NT2/D1 (cell line): ENCODE measurements around the gene PRKN.

Source experiments
- DNase-seq: peaks from one replicate; pipeline ENCODE4 v3.0.0-alpha.2; 2011; ENCODE audit warnings: low read depth, low spot score
- H3K27me3 ChIP-seq: 2 replicates; pipeline ENCODE4 v1.6.0; 2011; ENCODE audit warnings: mild to moderate bottlenecking; ENCODE audit not compliant: insufficient read length, insufficient read depth
- H3K36me3 ChIP-seq: 2 replicates; pipeline ENCODE4 v1.6.1; 2011; ENCODE audit warnings: mild to moderate bottlenecking, low read length, mixed read lengths; ENCODE audit not compliant: insufficient read depth, insufficient read length
- H3K4me1 ChIP-seq: 2 replicates; pipeline ENCODE4 v1.5.1; 2011; ENCODE audit not compliant: insufficient read depth, insufficient read length
- H3K4me3 ChIP-seq: 2 replicates; pipeline ENCODE4 v1.5.1; 2011; ENCODE audit warnings: low read depth; ENCODE audit not compliant: insufficient read length
- H3K9ac ChIP-seq: 2 replicates; pipeline ENCODE4 v1.6.0; 2011; ENCODE audit warnings: low read depth; ENCODE audit not compliant: insufficient read length
- H3K9me3 ChIP-seq: 2 replicates; pipeline ENCODE4 v1.5.1; 2011; ENCODE audit warnings: mild to moderate bottlenecking, low read length; ENCODE audit not compliant: insufficient read depth
- SUZ12 ChIP-seq: IDR thresholded peaks from 2 replicates; pipeline ENCODE4 v1.6.1; 2011; ENCODE audit not compliant: insufficient read length, insufficient read depth; ENCODE audit errors: extremely low read depth
- YY1 ChIP-seq: IDR thresholded peaks from 2 replicates; pipeline ENCODE4 v1.6.1; 2011; ENCODE audit not compliant: insufficient read length, insufficient read depth
- ZNF274 ChIP-seq: IDR thresholded peaks from 2 replicates; pipeline ENCODE4 v1.6.1; 2011; ENCODE audit warnings: mild to moderate bottlenecking, low read depth, low read length

The PRKN gene

GRCh38 chr6:161817881-161818280 is 909.7 kb downstream of the PRKN start:
- Histone ChIP-seq H3K9me3 (no peaks in the 10 kb centered on the region), H3K9ac (no peak overlapping the region), H3K27me3 (no peaks in the 10 kb centered on the region), H3K4me1 (no peaks in the 10 kb centered on the region), H3K4me3 (no peak overlapping the region), H3K36me3 (no peaks in the 10 kb centered on the region)
- TF ChIP-seq SUZ12 (no peak), ZNF274 (no peak), YY1 (no peak)
- DNase-seq: no peak

GRCh38 chr6:161815965-161816364 is 911.6 kb downstream of the PRKN start:
- no peak for DNase-seq
- TF ChIP-seq YY1 (no peak), SUZ12 (no peak), ZNF274 (no peak)
- H3K4me1 ChIP-seq: no peaks in the 10 kb centered on the region
- H3K4me3 ChIP-seq: no peak overlapping the region
- no peaks in the 10 kb centered on the region for H3K36me3 ChIP-seq
- no peaks in the 10 kb centered on the region for H3K9me3 ChIP-seq
- H3K27me3 ChIP-seq: no peaks in the 10 kb centered on the region
- H3K9ac ChIP-seq: no peak overlapping the region

DNA sequence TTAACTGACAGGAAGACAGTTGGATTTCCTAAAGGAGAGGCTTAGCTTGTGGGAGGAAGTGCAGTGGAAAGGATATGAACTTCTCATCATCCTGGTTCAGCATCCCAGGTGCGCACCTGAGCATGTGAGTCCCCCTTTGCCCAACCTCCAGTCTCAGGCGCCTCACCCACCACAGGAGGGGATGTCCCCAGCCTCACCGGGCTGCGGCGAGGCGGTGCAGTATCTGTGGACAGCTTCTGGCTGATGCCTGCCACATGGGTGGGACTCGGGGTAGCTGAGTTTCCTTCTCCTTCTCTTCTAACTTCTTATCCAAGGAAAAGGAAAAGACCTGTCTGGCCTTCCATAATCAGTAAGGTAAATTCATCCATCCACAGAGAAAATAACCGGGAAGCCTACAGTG is 914.4 kb downstream of the PRKN start:
- Histone ChIP-seq H3K36me3 (no peaks in the 10 kb centered on the region), H3K9me3 (no peaks in the 10 kb centered on the region), H3K4me3 (no peak overlapping the region), H3K4me1 (no peaks in the 10 kb centered on the region), H3K27me3 (no peaks in the 10 kb centered on the region), H3K9ac (no peak overlapping the region)
- DNase-seq: no peak
- no peak for TF ChIP-seq ZNF274
- no peak for TF ChIP-seq YY1

DNA sequence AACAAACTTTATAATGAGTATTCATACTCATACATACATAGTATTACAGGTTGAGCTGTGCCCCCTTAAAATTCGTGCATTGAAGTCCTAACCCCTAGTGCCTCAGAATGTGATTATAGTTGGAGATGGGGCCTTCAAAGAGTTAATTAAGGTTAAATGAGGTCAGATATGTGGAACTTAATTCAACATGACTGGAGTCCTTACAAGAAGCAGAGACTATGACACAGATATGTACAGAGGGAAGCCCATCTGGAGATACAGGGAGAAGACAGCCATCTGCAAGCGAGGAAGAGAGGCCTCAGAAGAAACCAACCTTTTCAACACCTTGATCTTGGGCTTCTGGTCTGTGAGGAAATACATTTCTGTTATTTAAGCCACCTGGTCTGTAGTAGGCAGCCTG is 917.6 kb downstream of the PRKN start:
- H3K9me3 ChIP-seq: no peaks in the 10 kb centered on the region
- no peak overlapping the region for H3K4me3 ChIP-seq
- DNase-seq: no peak
- TF ChIP-seq YY1: no peak
- TF ChIP-seq ZNF274: no peak
- TF ChIP-seq SUZ12: no peak
- H3K27me3 ChIP-seq: no peaks in the 10 kb centered on the region
- no peaks in the 10 kb centered on the region for H3K4me1 ChIP-seq
- H3K9ac ChIP-seq: no peak overlapping the region
- H3K36me3 ChIP-seq: no peaks in the 10 kb centered on the region

- Histone ChIP-seq H3K9ac (no peak overlapping the region), H3K9me3 (no peaks in the 10 kb centered on the region), H3K4me1 (no peaks in the 10 kb centered on the region), H3K4me3 (no peak overlapping the region), H3K36me3 (no peaks in the 10 kb centered on the region), H3K27me3 (no peaks in the 10 kb centered on the region)
- no peak for DNase-seq
- TF ChIP-seq YY1: no peak
- TF ChIP-seq SUZ12: no peak
- TF ChIP-seq ZNF274: no peak
Observed at GRCh38 chr6:161804838-161805237, 922.7 kb downstream of the PRKN start.

DNA sequence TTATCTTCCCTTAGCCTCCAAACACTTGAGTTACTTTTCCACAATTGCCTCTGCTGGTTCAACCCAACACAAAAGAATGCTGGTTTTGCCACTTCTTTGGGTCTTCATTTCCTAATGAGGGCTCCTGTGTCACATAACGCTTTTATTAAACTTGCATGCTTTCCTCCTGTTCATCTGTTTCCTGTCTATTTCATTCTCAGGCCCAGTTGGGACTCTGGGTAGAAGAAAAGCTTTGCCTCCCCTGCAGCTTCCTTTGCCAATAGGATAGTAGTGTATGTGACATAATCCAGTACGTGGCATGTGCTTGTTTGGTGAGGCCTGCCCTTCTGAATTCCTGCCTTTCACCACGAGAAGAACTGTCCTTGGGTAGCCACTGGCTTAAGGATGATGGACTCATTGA is 924.4 kb downstream of the PRKN start:
- no peak for DNase-seq
- H3K9ac ChIP-seq: no peak overlapping the region
- TF ChIP-seq ZNF274 (no peak), YY1 (no peak), SUZ12 (no peak)

GRCh38 chr6:161802231-161802630 is 925.3 kb downstream of the PRKN start:
- no peak for TF ChIP-seq ZNF274
- no peak for TF ChIP-seq YY1
- no peak for TF ChIP-seq SUZ12
- no peak overlapping the region for H3K9ac ChIP-seq
- no peak overlapping the region for H3K4me3 ChIP-seq
- H3K27me3 ChIP-seq: no peaks in the 10 kb centered on the region
- no peaks in the 10 kb centered on the region for H3K4me1 ChIP-seq
- no peaks in the 10 kb centered on the region for H3K36me3 ChIP-seq
- no peak for DNase-seq
- H3K9me3 ChIP-seq: no peaks in the 10 kb centered on the region

More for the DNA sequence above, 924.4 kb downstream of the PRKN start:
- Histone ChIP-seq H3K36me3 (no peaks in the 10 kb centered on the region), H3K27me3 (no peaks in the 10 kb centered on the region), H3K4me3 (no peak overlapping the region), H3K9me3 (no peaks in the 10 kb centered on the region), H3K4me1 (no peaks in the 10 kb centered on the region)
